HG02623 (cell line): ENCODE results near the gene E2F1.

Source experiments
- ATAC-seq: cut with Tn5 transposase; IDR thresholded peaks from one replicate; pipeline ENCODE4 v1.9.1; 2021; ENCODE audit warnings: moderate library complexity; ENCODE audit not compliant: unreplicated experiment

Gene E2F1

GRCh38 chr20:33686100-33686983 lies at the start of gene E2F1:
Gene E2F1 (minus strand): TSS chr20:33686385. CDS start chr20:33686264, 121 bp downstream.
- peak; percentile 83 for ATAC-seq

DNA sequence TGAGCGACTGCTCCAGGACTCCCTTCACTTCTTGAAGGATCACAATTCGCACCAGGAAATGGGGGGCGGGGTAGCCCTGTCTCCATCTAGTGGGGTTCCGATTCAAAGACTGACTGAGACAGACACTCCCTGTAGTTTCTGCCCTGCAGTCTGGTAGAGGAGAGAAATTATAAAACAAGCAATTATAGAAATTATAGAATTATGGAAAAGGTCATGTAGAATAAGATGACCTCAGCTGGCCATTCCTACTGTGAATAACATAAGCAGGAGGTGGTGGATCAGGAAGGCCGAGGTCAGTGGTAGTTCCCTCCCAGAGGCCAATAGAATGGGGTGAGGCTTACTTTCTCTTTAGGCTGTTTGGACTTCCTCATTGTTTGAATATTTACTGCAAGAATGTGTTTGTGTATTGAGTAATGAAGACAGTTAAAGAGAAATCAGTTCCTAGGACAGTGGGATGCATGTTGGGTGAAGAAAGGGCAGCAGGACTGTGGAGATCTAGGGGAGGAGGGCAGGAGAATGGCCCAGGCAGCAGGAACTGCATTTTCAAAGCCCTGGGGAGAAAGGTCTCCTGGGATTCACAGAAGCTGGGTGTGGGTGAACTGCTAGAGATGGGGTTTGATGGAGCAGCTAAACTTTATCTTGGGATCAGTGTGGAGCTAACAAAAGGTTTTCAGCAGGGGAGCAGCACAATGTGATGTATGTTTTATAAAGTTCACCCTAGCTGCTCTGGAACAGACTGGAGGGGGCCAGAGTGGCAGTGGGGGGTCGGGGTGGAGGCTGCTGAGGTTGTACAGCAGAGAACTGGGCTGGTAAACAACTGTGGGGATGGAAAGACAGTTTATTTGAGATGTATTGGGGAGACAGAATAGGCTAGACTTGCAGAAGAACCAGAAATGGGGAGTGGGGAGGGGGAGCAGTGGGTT lies 47.7 kb upstream of the E2F1 start:
- ATAC-seq: no peak

DNA sequence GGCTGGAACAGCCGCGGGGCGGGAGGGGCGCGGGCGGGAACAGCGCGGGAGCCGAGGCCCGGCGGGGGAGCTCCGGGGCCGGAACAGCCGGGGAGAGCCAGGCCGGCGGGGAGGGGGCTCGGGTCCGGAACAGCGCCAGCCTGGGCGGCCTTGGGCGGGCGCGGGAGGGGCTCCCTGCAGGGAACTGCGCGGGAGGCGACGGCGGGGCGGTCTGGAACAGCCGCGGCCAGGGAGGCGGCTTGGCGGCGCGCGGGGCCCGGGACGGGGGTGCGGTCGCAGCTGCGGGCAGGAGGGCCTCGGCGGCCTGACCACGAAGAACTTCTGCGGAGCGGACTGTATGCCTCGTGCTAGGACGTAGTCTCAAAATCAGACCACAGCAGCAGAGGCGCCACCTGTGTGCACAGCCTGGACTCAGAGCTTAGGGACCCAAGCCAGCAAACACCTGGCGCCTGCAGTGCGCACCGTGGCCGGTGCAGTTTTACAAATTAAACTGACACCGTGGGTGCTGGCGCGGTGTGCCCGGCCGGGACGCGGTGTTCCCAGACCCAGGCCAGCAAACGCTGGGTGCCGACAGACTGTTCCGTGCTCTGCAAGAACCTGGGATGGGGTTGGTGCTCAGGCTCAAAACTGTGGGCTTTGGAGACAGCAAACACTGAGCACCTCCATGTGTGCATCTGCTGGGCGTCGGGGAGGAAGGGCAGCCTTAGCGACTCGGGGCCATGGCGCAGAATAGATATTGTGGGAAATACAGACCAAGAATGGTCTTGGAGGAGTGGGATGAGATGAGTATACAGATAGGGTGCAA lies 46.2 kb upstream of the E2F1 start:
- peak; percentile 44 for ATAC-seq

GRCh38 chr20:33731693-33732165 lies 45.5 kb upstream of the E2F1 start, which contains the start of gene ZNF341:
Gene ZNF341 (plus strand): TSS chr20:33731996. CDS start chr20:33732022, 26 bp downstream.
- ATAC-seq: peak; percentile 74

GRCh38 chr20:33730946-33731692 lies 44.9 kb upstream of the E2F1 start:
- ATAC-seq: no peak

- no peak for ATAC-seq
Measured at GRCh38 chr20:33729101-33729500, 42.9 kb upstream of the E2F1 start.

DNA sequence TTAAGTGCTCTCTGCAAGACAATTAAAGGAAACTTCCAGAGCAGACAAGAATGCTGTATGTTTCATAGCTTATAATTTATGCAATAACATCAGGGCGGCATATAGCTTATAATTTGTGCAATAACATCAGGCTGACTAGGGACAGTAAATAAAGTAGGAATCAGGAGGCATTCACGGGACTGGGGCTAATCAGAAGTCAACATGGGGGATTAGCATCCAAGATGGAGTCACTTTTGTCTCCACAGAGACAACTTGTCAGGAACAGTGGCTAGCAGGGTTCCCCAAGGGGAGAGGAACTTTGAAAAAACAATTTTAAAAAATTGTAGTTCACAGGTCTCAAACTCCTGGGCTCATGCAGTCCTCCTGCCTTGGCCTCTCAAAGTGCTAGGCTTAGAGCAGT lies 42.3 kb upstream of the E2F1 start:
- no peak for ATAC-seq

DNA sequence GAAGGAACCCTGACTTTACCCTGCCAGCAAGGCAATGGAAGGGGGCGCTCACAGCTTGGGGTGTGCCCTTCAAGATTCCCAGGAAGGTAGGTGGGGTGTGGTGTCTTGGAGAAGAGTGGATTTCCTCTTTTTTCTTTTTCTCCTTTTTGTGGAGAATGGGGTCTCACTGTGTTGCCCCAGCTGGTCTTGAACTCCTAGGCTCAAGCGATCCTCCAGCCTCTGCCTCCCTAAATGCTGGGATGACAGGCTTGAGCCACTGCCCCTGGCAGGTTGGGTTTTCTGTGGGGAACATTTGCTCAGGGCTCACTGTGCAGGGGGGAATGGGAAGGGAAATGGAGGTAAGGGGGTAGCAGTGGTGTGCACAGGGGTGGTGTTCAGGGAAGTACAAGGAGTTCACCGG lies 41.6 kb upstream of the E2F1 start:
- ATAC-seq: no peak

DNA sequence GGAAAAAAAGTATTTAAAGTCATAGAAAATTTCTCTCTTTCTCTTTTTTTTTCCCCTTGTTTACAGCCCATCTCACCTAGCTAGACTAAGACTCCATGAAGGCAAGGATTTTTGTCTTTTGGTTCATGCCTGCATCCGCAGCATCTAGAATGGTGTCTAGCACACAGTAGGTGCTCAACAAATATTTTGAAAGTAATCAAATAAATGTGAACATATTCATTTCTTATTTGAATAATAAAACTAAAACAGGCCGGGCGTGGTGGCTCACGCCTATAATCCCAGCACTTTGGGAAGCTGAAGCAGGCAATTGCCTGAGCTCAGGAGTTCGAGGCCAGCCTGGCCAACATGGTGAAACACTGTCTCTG lies 40.9 kb upstream of the E2F1 start:
- no peak for ATAC-seq

DNA sequence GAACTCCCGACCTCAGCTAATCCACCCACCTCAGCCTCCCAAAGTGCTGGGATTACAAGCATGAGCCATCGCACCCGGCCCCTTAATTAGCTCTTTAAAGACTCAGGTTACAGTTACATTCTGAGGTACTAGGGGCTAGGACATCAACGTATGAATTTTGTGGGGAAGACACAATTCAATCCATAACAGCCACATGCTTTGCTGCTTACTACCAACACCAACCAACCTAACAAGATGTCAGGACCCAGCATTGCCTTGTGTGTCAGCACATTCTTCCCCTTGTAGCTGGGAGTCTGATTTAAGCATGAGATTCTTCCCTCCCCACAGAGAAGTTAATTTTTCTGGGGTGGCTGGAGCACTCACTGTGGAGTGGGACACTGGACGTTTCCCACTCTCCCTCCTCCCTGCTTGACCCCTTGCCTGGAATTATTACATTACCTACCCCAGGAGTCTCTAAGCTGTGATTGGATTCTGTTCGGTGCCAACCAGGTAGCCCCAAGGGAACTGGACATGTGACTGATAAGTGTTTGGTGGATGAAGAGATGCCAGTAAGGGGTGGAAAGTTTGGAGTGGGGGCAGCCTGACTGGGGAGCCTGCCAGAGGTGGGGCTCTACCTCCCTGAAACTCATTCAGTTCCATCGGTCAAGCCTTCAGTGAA lies 39.6 kb upstream of the E2F1 start:
- ATAC-seq: no peak

- no peak for ATAC-seq
Measured at GRCh38 chr20:33724439-33725094, 38.4 kb upstream of the E2F1 start.

DNA sequence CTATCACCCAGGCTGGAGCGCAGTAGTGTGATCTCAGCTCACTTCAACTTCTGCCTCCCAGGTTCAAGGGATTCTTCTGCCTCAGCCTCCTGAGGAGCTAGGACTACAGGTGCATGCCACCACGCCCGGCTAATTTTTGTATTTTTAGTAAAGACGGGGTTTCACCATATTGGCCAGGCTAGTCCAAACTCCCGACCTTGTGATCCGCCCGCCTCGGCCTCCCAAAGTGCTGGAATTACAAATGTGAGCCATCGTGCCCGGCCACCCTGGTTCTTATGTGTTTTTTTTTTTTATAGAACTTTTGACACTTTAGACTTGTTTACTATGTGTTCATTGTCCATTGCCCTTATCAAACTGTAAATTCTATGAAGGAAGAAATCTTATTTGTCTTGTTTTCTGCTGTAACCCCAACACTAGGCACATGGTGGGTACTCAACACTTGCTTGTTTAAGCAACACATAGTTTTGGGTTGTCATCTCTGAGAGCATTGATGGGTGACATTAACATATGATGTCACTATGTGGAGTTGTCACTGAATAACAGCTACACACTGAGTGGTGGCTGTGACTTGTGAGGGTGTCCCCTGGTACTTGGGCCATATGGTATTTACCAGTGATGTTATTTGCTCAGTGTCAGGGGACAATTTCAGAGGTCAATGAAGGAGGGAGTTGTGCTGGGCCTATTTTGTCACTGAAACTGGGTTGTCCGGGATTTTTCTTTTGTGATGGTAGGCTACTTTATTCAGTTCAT lies 35.4 kb upstream of the E2F1 start:
- no peak for ATAC-seq

DNA sequence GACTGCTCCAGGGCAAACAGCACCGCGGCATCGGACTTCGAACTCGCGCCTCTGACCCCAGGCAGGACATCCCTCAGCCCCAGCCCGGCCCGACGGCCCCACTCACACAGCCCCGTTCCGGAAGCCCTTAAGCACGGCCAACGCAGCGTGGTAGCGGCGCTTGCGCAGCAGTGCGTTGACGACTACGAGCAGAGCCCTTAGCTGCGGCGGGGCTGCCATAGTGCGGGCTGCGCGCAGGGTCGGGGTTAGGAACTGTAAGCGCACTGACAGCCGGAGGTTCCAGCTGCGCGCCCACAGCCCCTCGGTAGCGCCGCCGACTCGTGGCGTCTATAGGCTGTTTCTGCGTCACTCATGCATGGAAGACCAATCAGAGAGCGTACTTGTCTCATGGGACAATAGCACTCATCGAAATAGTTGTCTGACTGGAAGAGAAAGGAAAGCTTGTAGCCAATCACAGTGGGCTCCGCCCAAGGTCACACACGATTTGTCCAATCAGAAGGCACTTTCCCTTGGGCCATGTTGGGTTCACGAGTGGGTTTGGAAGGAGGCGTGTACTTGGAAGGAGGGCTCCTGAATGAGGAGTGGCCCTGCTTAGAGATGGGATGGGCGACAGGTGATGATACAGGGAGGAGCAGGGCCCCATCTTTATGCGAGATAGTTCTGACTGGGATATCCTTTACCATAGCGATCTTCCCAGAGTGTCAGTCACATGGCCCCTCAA lies 34.0 kb upstream of the E2F1 start, which contains the start of gene PXMP4:
TSS of gene PXMP4 (minus strand) at position 322 of the 721 bp plus-strand sequence. CDS start at position 219, 103 bp downstream.
- ATAC-seq: peak; percentile 92

DNA sequence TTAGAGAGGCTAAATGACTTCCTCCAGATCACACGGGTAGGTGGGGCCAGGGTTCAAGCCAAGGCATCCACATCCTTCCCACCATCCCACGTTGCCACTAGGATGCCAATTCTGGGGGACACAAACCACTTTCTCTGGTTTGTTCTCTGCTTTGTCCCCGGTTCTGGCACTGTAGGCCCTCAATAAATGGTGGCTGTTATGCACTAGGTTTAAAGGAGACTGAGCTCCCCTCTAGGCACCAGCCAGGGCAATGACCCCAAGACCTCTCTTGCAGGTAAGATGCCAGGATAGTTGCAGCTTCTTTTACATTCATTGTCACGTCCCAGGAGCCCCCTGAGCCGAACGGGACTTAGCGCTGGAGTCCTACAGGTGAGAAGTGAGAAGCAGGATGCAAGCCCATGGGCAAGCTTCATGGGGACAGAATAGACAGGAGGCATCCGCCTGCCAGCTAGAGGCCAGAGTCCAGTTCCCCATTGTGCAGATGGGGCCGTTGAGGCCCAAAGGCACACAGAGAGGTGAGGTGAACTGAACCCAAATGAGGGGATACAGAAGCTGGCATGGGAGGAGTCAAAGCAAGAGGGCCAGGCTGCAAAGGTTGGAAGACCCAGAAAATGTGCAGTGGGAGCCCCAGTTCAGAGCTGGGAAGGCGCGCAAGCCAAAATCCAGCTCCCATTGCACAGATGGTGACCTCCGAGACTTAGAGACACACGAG lies 33.2 kb upstream of the E2F1 start:
- no peak for ATAC-seq

DNA sequence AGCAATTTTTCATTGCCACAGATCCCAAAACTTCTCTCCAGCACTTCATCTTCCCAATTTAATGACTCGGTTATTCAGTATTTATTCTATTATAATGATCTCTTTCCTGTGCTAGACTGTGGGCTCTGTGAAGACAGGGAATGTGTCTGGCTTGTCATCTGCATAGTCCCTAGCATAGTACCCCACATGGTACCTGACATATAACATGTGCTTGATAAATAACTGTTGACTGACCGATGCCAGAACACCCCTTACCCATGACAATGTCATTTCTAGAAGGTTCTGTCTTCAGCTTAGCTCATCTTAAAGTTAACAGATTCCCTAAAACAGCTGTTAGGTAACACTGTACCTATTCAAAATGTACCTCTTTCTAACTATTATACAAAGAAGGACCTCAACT lies 30.3 kb upstream of the E2F1 start:
- ATAC-seq: no peak

- no peak for ATAC-seq
Measured at GRCh38 chr20:33713865-33714367, 27.7 kb upstream of the E2F1 start.

DNA sequence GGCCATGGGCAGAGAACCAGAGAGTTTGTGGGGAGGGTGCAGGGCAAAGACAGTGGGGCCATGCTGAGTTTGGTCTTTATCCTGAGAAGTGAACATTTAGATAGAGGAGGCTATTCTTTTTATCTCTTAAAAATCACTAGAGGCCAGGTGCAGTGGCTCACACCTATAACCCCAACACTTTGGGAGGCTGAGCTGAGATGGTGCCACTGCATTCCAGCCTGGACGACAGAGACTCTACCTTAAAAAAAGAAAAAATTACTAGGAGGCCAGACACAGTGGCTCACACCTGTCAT lies 25.2 kb upstream of the E2F1 start:
- no peak for ATAC-seq
